ENCODE results near the gene NAGLU.

DNA sequence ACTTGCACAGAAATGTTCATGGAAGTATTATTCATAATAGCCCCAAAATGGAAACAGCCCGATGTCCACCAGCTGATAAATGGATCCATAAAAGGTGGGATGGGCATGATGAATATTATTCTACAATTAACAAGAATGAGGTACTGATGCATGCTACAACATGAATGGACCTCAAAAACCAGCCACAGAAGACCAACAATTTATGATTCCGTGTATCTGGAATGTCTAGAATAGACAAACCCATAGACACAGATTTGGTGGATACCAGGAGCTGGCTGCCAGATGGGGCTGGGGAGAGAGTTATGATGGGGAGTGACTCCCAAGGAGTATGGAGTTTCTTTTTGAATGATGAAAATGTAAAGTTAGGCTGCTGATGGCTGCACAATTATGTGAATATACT, 10.8 kb upstream of the NAGLU start:
- no peak for TF ChIP-seq POLR2AphosphoS5 (IDR thresholded peaks at IDR 0.05; ENCODE audit: low read depth, low read length)
- TF ChIP-seq, protein P1, sequence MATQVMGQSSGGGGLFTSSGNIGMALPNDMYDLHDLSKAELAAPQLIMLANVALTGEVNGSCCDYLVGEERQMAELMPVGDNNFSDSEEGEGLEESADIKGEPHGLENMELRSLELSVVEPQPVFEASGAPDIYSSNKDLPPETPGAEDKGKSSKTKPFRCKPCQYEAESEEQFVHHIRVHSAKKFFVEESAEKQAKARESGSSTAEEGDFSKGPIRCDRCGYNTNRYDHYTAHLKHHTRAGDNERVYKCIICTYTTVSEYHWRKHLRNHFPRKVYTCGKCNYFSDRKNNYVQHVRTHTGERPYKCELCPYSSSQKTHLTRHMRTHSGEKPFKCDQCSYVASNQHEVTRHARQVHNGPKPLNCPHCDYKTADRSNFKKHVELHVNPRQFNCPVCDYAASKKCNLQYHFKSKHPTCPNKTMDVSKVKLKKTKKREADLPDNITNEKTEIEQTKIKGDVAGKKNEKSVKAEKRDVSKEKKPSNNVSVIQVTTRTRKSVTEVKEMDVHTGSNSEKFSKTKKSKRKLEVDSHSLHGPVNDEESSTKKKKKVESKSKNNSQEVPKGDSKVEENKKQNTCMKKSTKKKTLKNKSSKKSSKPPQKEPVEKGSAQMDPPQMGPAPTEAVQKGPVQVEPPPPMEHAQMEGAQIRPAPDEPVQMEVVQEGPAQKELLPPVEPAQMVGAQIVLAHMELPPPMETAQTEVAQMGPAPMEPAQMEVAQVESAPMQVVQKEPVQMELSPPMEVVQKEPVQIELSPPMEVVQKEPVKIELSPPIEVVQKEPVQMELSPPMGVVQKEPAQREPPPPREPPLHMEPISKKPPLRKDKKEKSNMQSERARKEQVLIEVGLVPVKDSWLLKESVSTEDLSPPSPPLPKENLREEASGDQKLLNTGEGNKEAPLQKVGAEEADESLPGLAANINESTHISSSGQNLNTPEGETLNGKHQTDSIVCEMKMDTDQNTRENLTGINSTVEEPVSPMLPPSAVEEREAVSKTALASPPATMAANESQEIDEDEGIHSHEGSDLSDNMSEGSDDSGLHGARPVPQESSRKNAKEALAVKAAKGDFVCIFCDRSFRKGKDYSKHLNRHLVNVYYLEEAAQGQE (IDR thresholded peaks at IDR 0.05; ENCODE audit: insufficient read depth in 1 of 2, low read depth in 2 of 2, low read length in 2 of 2): no peak

Data from PFSK-1 (cell line).